GM21717 (cell line): ENCODE results near the gene ZNF513.
"Not testable (repeated sequence)": the region's sequence is repeated elsewhere in the genome, so short reads cannot be mapped to it uniquely, and the experiment has no call there.

Experiments
- ATAC-seq: cut with Tn5 transposase; IDR thresholded peaks from one replicate; pipeline ENCODE4 v1.9.1; 2021; ENCODE audit warnings: mild to moderate bottlenecking, moderate library complexity; ENCODE audit not compliant: unreplicated experiment

The ZNF513 gene

DNA sequence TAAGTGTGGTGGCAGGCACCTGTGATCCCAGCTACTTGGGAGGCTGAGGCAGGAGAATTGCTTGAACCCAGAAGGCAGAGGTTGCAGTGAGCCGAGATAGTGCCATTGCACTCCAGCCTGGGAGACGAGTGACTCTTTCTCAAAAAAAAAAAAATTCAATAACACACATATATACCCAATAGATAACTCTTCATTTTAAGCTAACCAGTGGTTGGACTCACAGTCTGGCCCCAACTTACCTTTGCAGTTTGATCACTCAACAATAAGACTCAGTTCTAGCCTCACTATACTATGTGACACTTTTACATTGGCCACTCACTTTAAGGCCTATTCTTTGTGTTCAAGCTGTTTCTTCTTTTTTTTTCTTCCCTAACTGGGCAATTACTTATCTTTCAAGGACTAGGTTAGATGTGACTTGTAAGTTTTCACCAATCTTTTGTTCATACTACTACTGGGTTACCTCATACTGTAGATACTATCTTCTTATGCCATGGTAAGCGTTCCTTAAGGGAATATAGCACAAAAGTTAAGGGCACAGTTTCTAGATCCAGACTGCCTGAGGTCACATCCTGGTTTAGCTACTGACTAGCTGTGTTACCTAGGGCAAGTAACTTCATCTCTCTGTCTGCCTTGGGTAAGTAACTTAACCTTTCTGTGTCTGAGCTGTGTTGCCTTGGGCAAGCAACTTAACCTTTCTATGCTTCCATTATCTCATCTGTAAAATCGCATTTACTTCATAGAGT is 17.7 kb downstream of the ZNF513 start:
- no peak for ATAC-seq

DNA sequence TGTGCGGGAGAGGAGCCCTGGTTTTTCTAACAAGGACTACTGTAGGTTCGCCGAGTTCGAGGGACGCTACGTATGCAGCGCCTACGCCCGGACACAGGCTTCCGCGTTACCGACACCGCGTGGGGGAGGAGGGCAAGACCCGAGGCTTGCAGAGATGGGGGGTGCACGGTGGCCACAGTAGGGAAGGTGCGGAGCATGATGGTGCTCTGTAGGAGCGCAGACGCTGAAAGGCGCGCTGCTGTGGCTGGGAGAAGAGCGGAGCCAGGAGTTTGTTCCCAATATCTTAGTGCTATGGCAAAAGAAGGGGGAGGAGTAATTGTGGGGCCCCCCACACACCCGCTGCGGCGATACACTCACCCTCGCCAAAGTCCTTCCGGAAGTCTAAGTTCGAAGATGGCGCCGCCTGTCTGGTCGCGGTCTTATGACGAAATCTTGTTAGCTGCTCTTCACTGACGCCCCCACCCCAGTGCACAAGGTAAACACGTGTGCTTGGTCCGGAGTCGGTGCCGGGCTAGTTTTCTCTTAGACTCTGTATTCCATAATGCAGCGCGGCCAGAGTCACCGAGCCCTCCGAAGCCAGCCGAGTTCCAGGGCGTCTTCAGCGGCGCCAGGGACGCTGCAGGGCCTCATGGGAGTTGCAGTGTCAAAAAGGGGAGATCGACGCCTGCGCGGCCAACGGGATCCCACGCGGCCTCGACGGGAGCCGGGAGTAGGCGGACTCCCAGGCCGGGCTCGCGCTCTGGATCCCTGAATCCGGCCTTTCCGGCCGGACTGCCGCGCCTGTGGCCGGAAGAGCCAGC is 24.0 kb downstream of the ZNF513 start, which contains the start of gene GTF3C2:
TSS of gene GTF3C2 (minus strand) at position 383 of the 800 bp plus-strand sequence. CDS start 13,210 bp downstream, outside the sequence.
- peak; percentile 76 for ATAC-seq

DNA sequence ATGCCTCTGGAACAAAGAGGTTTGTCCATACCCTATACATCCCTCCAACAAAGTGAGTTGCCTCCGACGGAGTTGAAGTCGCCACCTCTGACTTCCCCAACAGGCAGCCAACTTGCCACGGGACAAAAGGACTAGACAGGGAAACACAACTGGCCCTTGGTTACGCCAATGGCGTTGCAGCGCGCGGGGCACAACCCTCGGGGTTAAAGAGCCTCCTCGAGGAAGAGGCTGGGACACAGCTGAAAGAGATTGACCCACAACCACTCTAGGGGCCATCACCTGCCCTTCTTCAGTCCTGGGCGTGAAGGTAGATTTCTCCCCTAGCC is 24.5 kb downstream of the ZNF513 start:
- peak; percentile 45 for ATAC-seq

DNA sequence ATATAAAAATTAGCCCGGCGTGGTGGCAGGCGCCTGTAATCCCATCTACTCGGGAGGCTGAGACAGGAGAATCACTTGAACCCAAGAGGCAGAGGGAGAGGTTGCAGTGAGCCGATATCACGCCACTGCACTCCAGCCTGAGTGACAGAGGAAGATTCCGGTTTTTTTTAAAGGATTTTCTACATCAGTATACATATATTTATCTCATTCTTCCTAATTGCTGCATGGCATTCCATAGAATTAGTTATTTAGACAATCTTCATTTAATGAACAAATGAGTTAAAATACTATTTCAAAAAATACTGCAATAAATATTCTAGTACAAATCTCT is 26.0 kb downstream of the ZNF513 start:
- ATAC-seq, result no peak

DNA sequence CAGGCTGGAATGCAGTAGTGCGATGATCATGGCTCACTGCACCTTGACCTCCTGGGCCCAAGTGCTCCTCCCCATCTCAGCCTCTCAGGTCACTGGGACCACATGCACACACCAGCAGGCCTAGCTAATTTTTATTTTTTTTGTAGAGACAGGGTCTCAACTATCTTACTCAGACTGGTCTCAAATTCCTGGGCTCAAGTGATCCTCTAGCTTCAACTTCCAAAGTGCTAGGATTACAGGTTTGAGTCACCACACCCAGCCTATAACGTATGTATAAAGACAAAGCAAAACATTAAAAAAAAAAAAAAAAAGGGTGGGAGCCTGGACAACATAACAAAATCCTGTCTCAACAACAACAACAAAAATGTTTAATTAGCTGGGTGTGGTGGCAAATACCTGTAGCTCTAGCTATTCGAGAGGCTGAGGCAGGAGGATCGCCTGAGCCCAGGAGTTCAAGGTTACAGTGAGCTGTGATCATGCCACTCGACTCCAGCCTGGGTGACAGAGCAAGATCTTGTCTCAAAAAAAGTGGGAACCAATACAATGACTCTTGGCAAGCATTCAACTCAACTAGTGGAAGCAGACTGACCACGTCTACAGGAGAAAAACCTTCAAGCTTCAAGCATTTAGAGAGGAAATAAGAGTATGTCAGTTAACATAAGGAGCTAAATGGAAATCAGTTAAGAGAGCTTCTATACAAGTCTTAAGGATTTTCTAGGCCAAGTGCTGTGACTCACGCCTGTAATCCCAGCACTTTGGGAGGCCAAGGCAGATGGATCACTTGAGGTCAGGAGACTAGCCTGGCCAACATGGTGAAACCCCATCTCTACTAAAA is 26.6 kb downstream of the ZNF513 start:
- no peak for ATAC-seq

DNA sequence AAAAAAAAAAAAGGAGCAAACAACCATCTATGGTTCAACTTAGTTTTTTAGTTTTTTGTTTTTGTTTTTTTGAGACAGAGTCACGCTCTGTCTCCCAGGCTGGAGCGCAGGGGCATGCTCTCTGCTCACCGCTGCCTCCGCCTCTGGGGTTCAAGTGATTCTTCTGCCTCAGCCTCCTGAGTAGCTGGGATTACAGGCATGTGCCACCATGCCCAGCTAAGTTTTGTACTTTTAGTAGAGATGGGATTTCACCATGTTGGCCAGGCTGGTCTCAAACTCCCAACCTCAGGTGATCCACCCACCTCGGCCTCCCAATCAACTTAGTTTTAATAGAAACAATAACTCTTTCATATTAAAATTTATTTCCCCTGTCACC is 27.2 kb downstream of the ZNF513 start:
- ATAC-seq, result not testable (repeated sequence)

DNA sequence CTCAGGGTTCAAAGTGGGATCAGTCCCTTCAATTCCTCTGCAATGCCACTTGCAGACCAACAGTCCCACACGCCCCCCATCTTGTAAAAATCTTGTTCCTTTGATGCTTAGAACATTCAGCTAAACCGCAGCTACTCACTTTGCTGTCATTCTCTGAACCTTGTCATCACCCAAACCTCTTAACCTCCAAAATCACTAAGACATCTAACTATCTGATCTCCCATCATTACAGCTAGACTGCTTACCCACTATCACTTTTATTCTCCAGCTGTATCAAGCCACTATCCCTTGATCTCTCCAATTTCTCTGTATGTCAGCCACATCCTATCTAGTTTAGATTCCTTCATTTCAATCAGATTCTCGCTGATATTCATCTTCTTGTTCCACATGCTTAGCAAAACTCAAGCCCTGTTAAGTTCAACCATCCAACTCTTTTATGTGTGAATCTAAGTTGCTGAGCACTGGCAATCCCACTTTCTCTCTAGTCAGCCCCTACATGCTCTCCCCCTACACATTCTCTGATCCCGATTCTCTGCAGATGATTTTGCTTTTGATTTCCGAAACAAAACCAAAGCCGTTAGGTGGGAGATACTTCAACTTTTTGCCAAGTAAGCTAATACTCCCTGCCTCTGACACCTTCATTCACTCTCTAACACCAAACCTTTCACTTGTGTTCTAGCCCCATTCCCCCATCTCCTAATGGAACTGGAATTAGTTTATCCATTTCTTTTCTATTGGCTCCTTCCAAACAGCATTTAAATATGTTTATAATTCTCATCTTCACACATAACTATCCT is 28.5 kb downstream of the ZNF513 start:
- no peak for ATAC-seq

DNA sequence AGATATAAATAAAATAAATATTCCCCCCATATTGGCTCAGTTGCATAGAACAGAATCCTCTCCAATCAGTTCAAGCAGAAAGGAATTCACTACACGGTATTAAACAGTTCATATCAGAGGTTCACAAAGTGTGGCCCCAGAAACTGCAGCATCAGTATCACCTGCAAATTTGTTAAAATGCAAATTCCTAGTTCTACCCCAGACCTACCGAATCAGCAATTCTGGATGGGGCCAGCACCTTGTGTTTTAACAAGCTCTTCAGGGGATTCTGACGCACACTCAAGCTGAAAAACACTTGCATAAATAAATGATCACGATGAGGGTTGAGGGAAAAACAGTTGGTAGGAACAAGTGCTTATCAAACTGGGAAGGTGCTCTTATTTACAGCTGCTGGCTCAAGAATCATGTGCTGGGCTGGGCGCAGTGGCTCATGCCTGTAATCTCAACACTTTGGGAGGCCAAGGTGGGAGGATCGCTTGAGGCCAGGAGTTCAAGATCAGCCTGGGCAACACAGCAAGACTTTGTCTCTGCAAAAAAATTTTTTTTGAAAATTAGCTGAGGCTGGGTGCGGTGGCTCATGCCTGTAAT is 30.3 kb downstream of the ZNF513 start:
- ATAC-seq, result no peak

DNA sequence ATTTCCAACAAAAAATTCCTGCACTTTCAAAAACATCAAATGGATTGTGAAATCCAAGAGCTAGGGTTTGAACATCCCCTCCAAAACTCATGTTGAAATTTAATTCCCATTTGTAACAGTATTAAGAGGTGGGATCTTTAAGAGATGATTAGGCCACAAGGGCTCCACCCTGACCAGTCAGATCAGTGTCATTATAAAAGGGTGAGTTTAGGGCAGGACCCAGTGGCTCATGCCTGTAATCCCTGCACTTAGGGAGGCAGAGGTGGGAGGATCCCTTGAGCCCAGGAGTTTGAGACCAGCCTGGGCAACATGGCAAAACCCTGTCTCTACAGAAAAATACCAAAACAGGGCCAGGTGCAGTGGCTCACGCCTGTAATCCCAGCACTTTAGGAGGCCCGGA is 32.9 kb downstream of the ZNF513 start:
- ATAC-seq, result no peak

DNA sequence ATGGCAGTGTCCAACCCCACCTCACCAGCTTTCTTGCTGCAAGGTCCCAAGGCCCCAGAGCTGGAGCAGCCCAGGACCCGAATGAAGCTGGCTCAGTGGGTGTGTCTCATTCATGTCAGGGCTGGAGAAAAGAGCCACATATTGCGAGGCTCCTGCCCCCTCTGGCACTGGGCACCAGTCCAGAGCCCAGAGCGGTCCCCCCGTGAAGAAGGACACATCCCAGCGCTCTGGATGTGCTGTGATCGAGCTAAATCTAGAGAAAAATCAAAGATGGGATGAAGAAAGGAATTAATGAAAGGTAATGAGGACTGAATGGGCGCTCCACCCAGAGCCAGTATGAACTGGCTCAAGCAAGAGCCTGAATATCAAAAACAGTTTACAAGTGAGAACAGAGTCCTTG is 44.4 kb downstream of the ZNF513 start:
- ATAC-seq, result no peak

DNA sequence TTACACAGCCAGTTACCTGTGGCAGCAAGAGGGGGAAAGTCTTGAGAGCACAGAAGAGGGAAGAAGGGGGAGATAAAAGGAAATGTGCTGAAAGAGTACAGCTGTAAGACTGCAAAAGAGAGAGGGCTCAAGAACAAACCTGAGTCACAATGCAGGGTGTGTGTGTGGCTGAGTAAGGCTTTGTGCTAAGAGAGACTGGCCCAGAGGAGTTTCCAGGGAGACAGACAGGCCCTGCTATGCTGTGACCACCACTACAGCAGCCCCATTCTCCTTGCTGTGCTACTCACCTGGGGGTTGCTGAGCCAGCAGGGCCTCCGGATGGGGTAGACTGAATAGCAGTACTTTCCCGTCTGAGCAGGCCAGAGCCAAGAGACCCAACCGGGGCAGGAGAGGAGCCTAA is 45.2 kb downstream of the ZNF513 start:
- ATAC-seq, result no peak
